DND-41 (cell line): ENCODE results near the gene HJV.

ENCODE experiments used
- CTCF ChIP-seq: IDR thresholded peaks from 2 replicates; pipeline ENCODE4 v1.5.1; 2012; ENCODE audit warnings: borderline replicate concordance, low read length, moderate library complexity, mild to moderate bottlenecking; ENCODE audit not compliant: poor library complexity, severe bottlenecking; ENCODE audit errors: extremely low read depth
- EZH2 ChIP-seq: IDR thresholded peaks from 3 replicates; pipeline ENCODE4 v1.6.1; 2012; ENCODE audit warnings: borderline replicate concordance, low read depth, mild to moderate bottlenecking, moderate library complexity, low read length, inconsistent platforms; ENCODE audit not compliant: severe bottlenecking

GRCh38 chr1:145996433-145997015, 25.0 kb downstream of the HJV start, which contains the start of gene TXNIP:
- TF ChIP-seq EZH2: no peak
- TF ChIP-seq CTCF: no peak
